Panc1 (cell line): ENCODE data around the gene HEBP2. TPM values are rescaled to one million over a fixed set of nuclear protein-coding genes. Genes with fewer than 3 reads are reported as not detected.

Experiments
- ATAC-seq: fragments of 200-7000 bp; cut with Tn5 transposase; 2 replicates; pipeline ENCODE4 v1.9.1; 2020; ENCODE audit warnings: mild to moderate bottlenecking, moderate library complexity
- BruUV-seq: library from RNA; stranded (reverse); fragments of 400-500 nt; replicated peaks from 2 replicates; lab custom pipeline; 2021; lab: Mats Ljungman, UMichigan
- CTCF ChIA-PET: fragments of 300-600 bp; sonication (Branson Sonifier 250); formaldehyde crosslinking; loops from one replicate; lab custom pipeline; 2022; ENCODE audit warnings: antibody characterized with exemption; lab: Charles Lee
- POLR2A ChIA-PET: fragments of 300-600 bp; sonication (Branson Sonifier 250); formaldehyde crosslinking; loops from one replicate; lab custom pipeline; 2022; ENCODE audit warnings: antibody characterized with exemption; lab: Charles Lee
- DNase-seq: peaks from one replicate; pipeline ENCODE4 v3.0.0-alpha.2; 2010; ENCODE audit warnings: low read depth, low spot score
- H3K27ac ChIP-seq: 2 replicates; pipeline ENCODE4 v1.5.1; 2011; ENCODE audit warnings: mild to moderate bottlenecking, low read length, inconsistent platforms
- H3K27me3 ChIP-seq: fragments of 200-500 bp; sonication (Bioruptor generic); 2 replicates; pipeline ENCODE4 v1.6.0; 2014; ENCODE audit warnings: low read length, inconsistent platforms; ENCODE audit not compliant: control insufficient read depth, insufficient read depth
- H3K36me3 ChIP-seq: fragments of 200-500 bp; sonication (Bioruptor generic); 2 replicates; pipeline ENCODE4 v1.5.1; 2014; ENCODE audit warnings: inconsistent platforms, mild to moderate bottlenecking, low read length, moderate library complexity; ENCODE audit not compliant: control insufficient read depth, insufficient read depth
- H3K4me1 ChIP-seq: 2 replicates; pipeline ENCODE4 v1.5.1; 2011; ENCODE audit warnings: inconsistent platforms, mild to moderate bottlenecking, low read length, moderate library complexity; ENCODE audit not compliant: control insufficient read depth, insufficient read depth
- H3K4me3 ChIP-seq, 2 experiments: 2 replicates each; pipeline ENCODE4 v1.5.1; 2011 to 2012; ENCODE audit warnings: low read depth in 2 of 2, low read length in 2 of 2, mild to moderate bottlenecking in 2 of 2, inconsistent platforms in 1 of 2, moderate library complexity in 1 of 2
- H3K9me3 ChIP-seq: fragments of 200-500 bp; sonication (Bioruptor generic); 2 replicates; pipeline ENCODE4 v1.5.1; 2014; ENCODE audit warnings: low read depth, mild to moderate bottlenecking, inconsistent platforms, low read length, moderate library complexity; ENCODE audit not compliant: control insufficient read depth, insufficient read depth
- CTCF ChIP-seq: fragments of 450-650 bp; IDR thresholded peaks from 2 replicates; pipeline ENCODE4 v1.5.1; 2017; ENCODE audit warnings: mild to moderate bottlenecking
- POLR2AphosphoS5 ChIP-seq: IDR thresholded peaks from 2 replicates; pipeline ENCODE4 v1.6.1; 2012; ENCODE audit warnings: mild to moderate bottlenecking, low read depth, low read length, moderate library complexity
- SIN3A ChIP-seq: IDR thresholded peaks from 2 replicates; pipeline ENCODE4 v1.6.1; 2012; ENCODE audit warnings: low read depth, mild to moderate bottlenecking, low read length, moderate library complexity, borderline replicate concordance; ENCODE audit not compliant: insufficient read depth
- TCF7L2 ChIP-seq: IDR thresholded peaks from 2 replicates; pipeline ENCODE4 v1.6.1; 2011; ENCODE audit warnings: mild to moderate bottlenecking, low read depth, low read length, inconsistent platforms
- in situ Hi-C: cut with HindIII; loops from 2 replicates; pipeline ENCODE4 v1.10.0; 2016; ENCODE audit warnings: low sequenced_read_pairs, low pct_unique_long_range_greater_than_20kb
- intact Hi-C: fragments of 100-400 bp; cut with micrococcal nuclease; formaldehyde crosslinking; loops from one replicate; pipeline ENCODE4 v1.10.0; 2022; ENCODE audit not compliant: unreplicated experiment
- total RNA-seq: library from RNA; stranded (reverse); gene quantifications from one replicate; pipeline ENCODE4 v1.2.1, GENCODE V29; 2021; ENCODE audit not compliant: unreplicated experiment
- TF ChIP-seq, protein P1 (sequence below), 2 experiments: IDR thresholded peaks; 2 replicates each; pipeline ENCODE4 v1.6.1; 2011 to 2012; ENCODE audit warnings: low read depth in 2 of 2, control low read depth in 1 of 2, low read length in 1 of 2, mild to moderate bottlenecking in 1 of 2, moderate library complexity in 1 of 2; ENCODE audit not compliant: insufficient read depth in 1 of 2

HEBP2 gene
- total RNA-seq, 1 experiment from 2014 or later: 48.1 TPM

DNA sequence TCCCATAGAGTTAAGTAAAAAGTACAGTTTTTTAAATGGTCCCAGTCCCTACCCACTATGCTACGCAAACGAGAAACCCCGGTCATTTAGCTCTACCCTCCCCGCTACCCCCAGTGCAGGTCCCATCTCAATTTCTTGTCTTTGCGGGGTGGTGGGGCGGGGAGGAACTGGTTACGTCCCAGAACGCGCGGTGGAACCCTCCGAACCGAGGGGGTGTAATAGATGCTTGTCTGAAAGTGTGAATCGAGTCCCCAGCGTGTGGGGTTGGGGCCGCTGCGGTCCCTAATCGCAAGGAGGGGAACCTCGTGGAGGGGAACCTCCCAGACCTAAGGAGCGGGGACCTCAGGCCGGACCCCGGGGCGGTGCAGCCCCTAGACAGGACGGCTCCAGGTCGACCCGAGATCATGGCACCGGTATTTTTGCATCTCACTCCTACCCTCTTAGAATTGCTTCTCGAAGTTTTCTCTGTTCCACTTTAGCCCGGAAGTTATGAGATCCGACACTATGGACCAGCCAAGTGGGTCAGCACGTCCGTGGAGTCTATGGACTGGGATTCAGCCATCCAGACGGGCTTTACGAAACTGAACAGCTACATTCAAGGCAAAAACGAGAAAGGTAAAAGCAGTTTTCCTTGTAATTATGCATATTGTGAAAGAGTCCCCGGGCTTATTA is 779 bp downstream of the HEBP2 start:
- BruUV-seq: no TSS peak
- Histone ChIP-seq H3K27ac (peak overlapping the region; percentile 81), H3K4me1 (peaks cover 6% of the 10 kb centered on the region), H3K36me3 (peaks cover 18% of the 10 kb centered on the region), H3K9me3 (no peaks in the 10 kb centered on the region), H3K27me3 (no peaks in the 10 kb centered on the region), H3K4me3 (peak overlapping the region; percentile 79 to 92)
- DNase-seq (no peak), ATAC-seq (no peak; the same call in 1 of the 2 replicates)
- ChIA-PET POLR2A (no interaction called here), CTCF (no interaction called here)
- in situ Hi-C loops (no loop called here), intact Hi-C loops (loop anchor here (5.0 kb wide), 1 partner anchor 288 kb away; no protein-coding TSS in a partner anchor)
- TF ChIP-seq TCF7L2 (no peak), SIN3A (no peak), POLR2AphosphoS5 (no peak), CTCF (no peak)
- TF ChIP-seq, protein P1, sequence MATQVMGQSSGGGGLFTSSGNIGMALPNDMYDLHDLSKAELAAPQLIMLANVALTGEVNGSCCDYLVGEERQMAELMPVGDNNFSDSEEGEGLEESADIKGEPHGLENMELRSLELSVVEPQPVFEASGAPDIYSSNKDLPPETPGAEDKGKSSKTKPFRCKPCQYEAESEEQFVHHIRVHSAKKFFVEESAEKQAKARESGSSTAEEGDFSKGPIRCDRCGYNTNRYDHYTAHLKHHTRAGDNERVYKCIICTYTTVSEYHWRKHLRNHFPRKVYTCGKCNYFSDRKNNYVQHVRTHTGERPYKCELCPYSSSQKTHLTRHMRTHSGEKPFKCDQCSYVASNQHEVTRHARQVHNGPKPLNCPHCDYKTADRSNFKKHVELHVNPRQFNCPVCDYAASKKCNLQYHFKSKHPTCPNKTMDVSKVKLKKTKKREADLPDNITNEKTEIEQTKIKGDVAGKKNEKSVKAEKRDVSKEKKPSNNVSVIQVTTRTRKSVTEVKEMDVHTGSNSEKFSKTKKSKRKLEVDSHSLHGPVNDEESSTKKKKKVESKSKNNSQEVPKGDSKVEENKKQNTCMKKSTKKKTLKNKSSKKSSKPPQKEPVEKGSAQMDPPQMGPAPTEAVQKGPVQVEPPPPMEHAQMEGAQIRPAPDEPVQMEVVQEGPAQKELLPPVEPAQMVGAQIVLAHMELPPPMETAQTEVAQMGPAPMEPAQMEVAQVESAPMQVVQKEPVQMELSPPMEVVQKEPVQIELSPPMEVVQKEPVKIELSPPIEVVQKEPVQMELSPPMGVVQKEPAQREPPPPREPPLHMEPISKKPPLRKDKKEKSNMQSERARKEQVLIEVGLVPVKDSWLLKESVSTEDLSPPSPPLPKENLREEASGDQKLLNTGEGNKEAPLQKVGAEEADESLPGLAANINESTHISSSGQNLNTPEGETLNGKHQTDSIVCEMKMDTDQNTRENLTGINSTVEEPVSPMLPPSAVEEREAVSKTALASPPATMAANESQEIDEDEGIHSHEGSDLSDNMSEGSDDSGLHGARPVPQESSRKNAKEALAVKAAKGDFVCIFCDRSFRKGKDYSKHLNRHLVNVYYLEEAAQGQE (IDR thresholded peaks at IDR 0.05; ENCODE audit: insufficient read depth in 1 of 2, low read depth in 2 of 2, low read length in 1 of 2): no peak

- intact Hi-C loops: loop anchor here (5.0 kb wide), 1 partner anchor 289 kb away; no protein-coding TSS in a partner anchor
- DNase-seq: no peak
- H3K27ac ChIP-seq: no peak overlapping the region
- H3K36me3 ChIP-seq: peaks cover 18% of the 10 kb centered on the region
- in situ Hi-C loops: no loop called here
- peaks cover 9% of the 10 kb centered on the region for H3K4me1 ChIP-seq
- no peak for ATAC-seq
- POLR2A ChIA-PET: no interaction called here
- H3K27me3 ChIP-seq: no peaks in the 10 kb centered on the region
- BruUV-seq: TSS peak; percentile 71
- TF ChIP-seq, protein P1 (IDR thresholded peaks at IDR 0.05; ENCODE audit: insufficient read depth in 1 of 2, low read depth in 2 of 2, low read length in 1 of 2): no peak
- TF ChIP-seq CTCF (no peak), SIN3A (no peak), TCF7L2 (no peak), POLR2AphosphoS5 (no peak)
- H3K4me3 ChIP-seq: no peak overlapping the region
- H3K9me3 ChIP-seq: no peaks in the 10 kb centered on the region
- CTCF ChIA-PET: no interaction called here
These were observed 1.9 kb downstream of the HEBP2 start for GRCh38 chr6:138405816-138406413.
